ENCODE results near the gene CAPG. TPM values are rescaled to one million over a fixed set of nuclear protein-coding genes. Genes with fewer than 3 reads are reported as not detected.

The CAPG gene, protein sequence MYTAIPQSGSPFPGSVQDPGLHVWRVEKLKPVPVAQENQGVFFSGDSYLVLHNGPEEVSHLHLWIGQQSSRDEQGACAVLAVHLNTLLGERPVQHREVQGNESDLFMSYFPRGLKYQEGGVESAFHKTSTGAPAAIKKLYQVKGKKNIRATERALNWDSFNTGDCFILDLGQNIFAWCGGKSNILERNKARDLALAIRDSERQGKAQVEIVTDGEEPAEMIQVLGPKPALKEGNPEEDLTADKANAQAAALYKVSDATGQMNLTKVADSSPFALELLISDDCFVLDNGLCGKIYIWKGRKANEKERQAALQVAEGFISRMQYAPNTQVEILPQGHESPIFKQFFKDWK
- 86.1 to 105 TPM (median 92.6 TPM) in 5 replicates for total RNA-seq (2022; extraction: Qiagen RNA extraction; ENCODE audit: low read depth)

DNA sequence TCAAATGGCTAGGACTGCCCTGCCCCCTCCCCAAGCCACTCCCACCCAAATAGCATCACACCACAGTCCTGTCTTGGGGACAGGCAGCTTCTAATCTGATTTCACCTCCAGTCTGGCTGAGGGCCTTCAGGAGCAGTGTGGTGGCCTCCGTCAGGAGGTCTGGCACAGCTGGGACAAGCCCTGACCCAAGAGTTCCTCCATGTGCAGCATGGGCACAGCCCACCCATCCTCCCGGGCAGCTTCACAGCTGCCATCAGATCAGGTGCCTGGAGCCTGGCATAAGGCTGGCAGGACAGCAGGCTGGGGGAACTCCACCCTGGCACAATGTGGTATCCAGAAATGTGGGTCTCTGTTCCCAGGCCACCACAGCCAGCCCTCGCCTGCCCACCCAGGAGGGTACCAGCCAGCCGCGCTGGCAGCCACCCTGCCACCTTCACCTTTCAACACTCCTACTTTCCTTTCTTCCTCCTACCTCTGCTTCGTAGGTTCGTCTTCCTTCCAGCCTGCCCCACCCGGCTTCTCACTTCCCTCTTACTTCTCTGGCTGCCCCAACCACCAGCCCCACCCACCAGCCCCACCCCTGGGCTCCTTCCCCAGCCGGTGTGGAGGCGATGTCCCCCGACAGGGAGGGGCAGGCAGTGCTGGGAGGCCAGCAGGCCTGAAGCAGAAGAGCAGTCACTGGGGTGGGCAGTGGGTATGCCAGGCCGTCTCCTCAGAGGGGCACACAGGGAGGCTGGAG lies at the start of gene CAPG:
CAPG (minus strand) TSS at position 522 of the 739 bp plus-strand sequence. CDS start 8,221 bp downstream, outside the sequence.

DNA sequence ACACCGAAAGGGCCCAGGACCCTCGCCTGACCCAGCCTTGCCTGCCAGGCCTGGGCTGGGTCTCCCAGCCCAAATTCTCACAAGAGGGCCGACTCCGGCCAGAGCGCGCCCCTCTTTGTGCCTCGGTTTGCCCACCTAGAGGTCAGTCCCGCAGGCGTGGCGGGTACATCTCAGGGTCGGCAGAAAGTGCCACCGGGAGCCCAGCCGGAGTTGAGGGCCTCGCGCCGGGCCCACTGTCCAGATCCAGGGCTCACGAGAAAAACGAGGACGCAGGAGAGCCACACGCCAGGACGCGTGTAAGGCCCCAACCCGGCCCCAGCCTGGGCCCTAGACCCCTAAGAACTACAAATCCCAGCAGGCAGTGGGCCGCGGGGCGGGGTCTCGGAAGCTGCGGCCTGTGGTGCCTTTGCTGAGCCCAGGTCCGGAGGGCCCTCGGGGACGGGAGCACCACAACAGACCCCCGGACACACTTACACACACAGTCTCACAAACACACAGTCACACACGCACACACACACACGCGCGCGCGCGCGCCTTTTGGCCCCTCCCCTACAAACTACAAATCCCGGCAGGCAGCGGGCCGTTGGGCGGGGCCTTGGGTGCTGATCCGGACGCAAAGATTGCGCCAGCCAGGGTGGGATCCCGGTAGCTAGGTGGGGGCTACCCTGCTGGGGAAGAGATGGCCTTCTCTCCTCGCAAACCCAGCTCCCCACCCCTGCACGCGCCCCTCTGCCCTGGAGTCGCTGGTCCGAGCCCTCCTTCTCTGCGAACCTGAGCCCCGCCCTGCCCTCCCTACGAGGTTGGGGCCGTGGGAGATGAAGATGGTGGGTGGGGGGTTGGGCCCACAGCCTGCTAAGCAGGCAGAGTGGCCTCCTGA lies 8.2 kb upstream of the CAPG start, which contains the start of gene SH2D6:
SH2D6 (plus strand) TSS at position 583 of the 877 bp plus-strand sequence. CDS start 10,752 bp downstream, outside the sequence.

DNA sequence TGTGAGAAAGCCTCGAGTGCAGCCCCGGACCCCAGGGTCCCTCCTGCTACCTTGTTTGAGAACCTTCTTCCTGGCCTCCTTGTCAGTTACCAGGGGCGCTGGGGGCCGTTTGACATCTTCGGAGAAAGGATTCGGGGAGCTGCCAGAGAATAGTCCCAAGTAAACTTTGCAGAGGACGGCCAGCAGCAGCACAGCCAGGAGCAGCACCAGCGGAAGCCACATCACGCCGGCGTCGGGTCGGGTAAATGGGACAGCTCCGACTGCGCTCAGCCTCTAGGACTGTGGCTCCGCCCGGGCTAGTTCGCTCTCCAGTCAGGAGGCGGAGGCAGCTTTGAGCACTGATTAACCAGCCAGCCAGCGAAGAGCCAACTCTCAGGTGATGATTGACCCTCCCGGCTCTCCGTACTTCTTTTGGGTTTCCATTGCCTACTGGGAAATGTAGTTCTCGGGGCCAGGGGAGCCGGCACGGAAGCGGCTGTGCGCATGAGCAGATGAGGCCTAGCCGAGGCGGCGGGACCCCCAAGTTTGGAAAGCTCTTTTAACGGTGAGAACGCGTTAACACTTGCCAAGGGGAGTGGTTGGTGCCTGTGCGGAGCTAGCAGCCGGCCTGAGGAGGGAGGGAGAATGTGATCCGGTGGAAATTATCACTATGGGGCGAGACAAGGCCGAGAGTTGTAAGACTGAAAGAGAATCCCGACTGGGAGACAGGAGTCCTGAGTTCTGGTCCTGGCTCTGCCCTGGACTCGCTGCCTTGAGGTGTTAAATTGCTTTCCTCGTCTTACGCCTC lies 55.7 kb downstream of the CAPG start, which contains the start of the genes ELMOD3 and RETSAT:
ELMOD3 (plus strand) TSS at position 484 of the 787 bp plus-strand sequence. CDS start 2,430 bp downstream, outside the sequence.
RETSAT (minus strand) TSS at position 243 of the 787 bp plus-strand sequence; CDS start at position 222, 21 bp downstream.

Other genes with a start within 250 kb of the CAPG start
- 85.4 to 109 TPM (median 99.5 TPM) in 5 replicates for gene TGOLN2, start 82.4 kb downstream of the CAPG start, total RNA-seq (2022; extraction: Qiagen RNA extraction; ENCODE audit: low read depth)
- 43.6 to 53.9 TPM (median 45.6 TPM) in 5 replicates for gene RETSAT, start 55.8 kb downstream of the CAPG start, total RNA-seq (2022; extraction: Qiagen RNA extraction; ENCODE audit: low read depth)
- gene ELMOD3, start 55.6 kb downstream of the CAPG start, total RNA-seq (2022; extraction: Qiagen RNA extraction; ENCODE audit: low read depth): 12.7 to 14.5 TPM (median 13.4 TPM) in 5 replicates
- gene SH2D6, start 8.3 kb upstream of the CAPG start, total RNA-seq (2022; extraction: Qiagen RNA extraction; ENCODE audit: low read depth): 0.43 to 1.0 TPM (median 0.78 TPM) in 5 replicates
- gene MAT2A, start 128.8 kb upstream of the CAPG start, total RNA-seq (2022; extraction: Qiagen RNA extraction; ENCODE audit: low read depth): 428 to 492 TPM (median 474 TPM) in 5 replicates
- 41.6 to 46.9 TPM (median 43.3 TPM) in 5 replicates for gene GGCX, start 151.1 kb upstream of the CAPG start, total RNA-seq (2022; extraction: Qiagen RNA extraction; ENCODE audit: low read depth)
- gene VAMP8, start 167.2 kb upstream of the CAPG start, total RNA-seq (2022; extraction: Qiagen RNA extraction; ENCODE audit: low read depth): 13.5 to 22.3 TPM (median 18.2 TPM) in 5 replicates
- 0.11 TPM in 1 of 5 replicates, not detected in the others for gene VAMP5, start 174.1 kb upstream of the CAPG start, total RNA-seq (2022; extraction: Qiagen RNA extraction; ENCODE audit: low read depth)
- 179 to 200 TPM (median 183 TPM) in 5 replicates for gene RNF181, start 185.4 kb upstream of the CAPG start, total RNA-seq (2022; extraction: Qiagen RNA extraction; ENCODE audit: low read depth)
- 10.2 to 15.1 TPM (median 11.9 TPM) in 5 replicates for gene TMEM150A, start 192.3 kb upstream of the CAPG start, total RNA-seq (2022; extraction: Qiagen RNA extraction; ENCODE audit: low read depth)
- 21.3 to 27.9 TPM (median 25.0 TPM) in 5 replicates for gene C2orf68, start 201.7 kb upstream of the CAPG start, total RNA-seq (2022; extraction: Qiagen RNA extraction; ENCODE audit: low read depth)
- 69.7 to 77.5 TPM (median 72.0 TPM) in 5 replicates for gene USP39, start 205.8 kb upstream of the CAPG start, total RNA-seq (2022; extraction: Qiagen RNA extraction; ENCODE audit: low read depth)